HL-60/S4 (cell line): ENCODE results near the gene CCDC61.

Experiments used
- in situ Hi-C: fragments of 300-500 bp; cut with MboI; formaldehyde crosslinking; loops from 2 replicates; pipeline ENCODE4 v1.14.3; 2022; ENCODE audit warnings: low sequenced_read_pairs

Gene CCDC61

DNA sequence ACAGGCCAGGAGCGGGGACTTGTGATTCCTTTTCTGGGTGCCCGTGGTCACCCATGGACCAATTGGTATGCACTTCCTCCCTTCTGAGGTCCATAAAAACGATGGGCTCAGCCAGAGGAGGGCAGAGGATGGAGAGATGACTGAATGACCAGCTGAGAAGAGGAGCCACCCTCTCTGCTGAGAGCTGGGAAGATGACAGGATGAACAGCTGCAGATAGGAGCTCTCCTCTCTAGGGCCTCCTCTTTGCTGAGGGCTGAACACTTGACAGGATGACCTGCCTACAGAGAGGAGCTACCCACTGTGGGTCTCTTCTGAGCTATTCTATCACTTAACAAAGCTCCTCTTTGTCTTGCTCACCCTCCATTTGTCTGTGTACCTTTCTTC lies 41.5 kb downstream of the CCDC61 start:
- in situ Hi-C loops: no loop called here

DNA sequence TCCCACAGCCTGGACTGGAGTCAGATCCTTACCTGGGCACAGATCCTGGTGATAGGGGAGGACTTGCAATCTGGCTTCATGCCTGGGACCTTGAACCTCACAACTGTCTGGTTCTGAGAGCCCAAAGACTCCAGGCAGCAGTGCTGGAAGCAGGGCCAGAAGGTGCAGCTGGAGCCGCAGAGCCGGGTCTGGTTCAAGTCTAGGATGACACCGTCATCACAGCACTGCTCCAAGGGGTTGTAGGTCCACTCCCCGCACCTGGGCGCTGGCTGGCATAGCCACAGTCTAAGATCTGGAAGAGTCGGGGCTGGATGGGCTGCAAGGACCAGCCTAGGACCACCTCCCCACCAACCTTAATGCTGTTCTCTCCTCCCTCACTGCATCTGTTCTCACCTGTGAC lies 44.9 kb downstream of the CCDC61 start:
- in situ Hi-C loops: no loop called here

- in situ Hi-C loops: no loop called here
Observed at GRCh38 chr19:46040952-46041500, 45.8 kb downstream of the CCDC61 start, which contains the start of gene IGFL4. TSS of gene IGFL4 (minus strand) at chr19:46041002. CDS start at chr19:46040962, 40 bp downstream.

DNA sequence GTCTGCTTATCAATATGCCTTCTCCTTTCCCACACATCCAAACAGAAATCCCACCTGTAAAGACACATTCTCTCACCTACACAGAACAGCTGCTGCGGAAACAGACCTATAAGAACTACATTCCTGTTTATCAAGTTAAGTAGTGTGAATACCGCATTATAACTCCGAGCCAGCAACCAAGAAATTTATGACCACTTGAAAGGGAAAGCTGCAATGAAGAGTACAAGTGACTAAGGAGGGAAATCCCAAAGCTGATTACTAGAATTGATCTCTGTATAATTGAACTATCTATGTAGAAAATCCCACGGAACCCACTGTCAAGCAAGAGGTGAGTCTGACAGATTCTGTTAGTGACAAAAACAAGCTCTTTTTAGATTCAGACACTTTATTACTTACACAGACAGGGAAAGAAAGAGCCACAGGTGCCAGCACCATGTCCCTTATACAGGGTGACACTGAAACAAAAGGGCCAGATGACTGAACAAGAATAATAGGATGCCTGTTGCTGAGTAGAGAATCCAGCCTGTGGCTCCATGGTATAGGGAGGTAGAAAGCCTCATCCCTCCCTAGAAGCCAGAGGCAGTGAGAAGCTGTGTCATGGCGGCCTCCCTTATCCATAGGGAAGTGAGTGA lies 47.1 kb downstream of the CCDC61 start:
- in situ Hi-C loops: no loop called here

DNA sequence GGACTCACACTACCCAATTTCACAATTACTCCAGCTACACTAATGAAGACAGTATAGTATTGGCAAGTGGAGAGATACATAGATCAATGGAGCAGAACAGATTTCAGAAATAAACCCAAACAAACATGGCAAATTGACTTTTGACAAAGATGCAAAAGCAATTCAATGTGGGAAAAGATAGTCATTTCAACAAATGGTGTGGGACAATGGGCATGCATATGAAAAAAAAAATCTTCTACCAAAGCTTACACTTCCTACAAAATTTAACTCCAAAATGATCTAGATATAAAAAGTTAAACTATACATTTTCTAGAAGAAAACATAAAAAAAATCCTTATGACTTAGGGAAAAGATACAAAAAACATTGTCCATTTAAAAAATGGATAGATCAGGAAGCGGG lies 48.3 kb downstream of the CCDC61 start:
- in situ Hi-C loops: no loop called here

- in situ Hi-C loops: no loop called here
Observed at GRCh38 chr19:46049597-46049996, 54.3 kb downstream of the CCDC61 start.

DNA sequence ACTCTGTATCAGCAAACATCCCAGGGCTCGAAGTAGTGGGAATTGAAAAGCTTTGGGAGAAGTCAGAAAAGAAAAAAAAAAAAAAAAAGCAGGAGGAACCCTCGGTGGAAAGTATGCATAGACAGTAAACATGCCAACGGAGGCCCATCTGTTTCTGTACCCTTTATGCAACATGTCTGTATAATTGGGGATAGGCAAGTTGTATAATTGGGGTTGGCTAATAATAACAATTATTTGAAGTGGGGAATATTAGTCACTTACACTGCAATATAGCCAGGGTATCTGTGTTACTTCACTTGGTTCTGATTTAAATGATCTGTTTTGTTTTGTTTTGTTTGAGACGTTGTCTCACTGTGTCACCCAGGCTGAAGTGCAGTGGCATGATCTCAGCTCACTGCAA lies 57.6 kb downstream of the CCDC61 start:
- in situ Hi-C loops: no loop called here

DNA sequence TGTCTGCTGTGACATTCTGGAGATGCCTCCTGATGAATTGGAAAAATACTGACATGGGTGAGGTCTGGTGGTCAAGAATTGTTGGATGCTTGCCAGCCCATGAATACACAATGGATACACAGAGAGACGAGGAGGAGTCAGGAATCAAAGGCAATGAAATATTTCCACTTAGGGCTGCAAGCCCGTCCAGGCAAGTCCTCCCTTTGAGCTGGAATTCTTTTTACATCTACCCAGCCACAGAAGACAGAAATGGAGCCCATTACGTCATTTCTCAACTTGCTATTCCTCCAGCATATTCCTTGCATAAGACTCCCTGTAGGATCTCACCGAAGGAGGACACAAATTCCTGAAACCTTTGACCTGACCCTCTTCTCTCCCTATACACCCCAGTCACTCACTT lies 61.3 kb downstream of the CCDC61 start:
- in situ Hi-C loops: no loop called here

- in situ Hi-C loops: no loop called here
Observed at GRCh38 chr19:46058778-46059177, 63.5 kb downstream of the CCDC61 start.

GRCh38 chr19:46060012-46060411 lies 64.7 kb downstream of the CCDC61 start:
- in situ Hi-C loops: no loop called here

DNA sequence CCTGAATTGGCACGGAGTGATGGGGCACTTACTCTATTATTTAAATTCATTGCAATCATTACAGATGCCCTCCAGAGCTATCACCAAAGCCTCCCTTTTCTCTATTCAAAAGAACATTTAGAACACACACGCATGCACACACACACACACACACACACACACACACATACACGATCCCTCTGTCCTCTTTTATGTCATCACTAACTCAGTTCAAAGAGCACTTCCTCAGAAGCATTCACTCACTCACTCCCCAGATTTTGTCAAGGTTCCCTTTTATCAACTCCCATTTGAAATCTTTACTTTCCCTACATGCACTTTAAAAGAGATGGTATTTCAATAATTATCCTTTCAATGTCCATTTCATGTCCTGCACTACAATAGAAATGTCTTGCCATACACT lies 67.9 kb downstream of the CCDC61 start:
- in situ Hi-C loops: no loop called here

DNA sequence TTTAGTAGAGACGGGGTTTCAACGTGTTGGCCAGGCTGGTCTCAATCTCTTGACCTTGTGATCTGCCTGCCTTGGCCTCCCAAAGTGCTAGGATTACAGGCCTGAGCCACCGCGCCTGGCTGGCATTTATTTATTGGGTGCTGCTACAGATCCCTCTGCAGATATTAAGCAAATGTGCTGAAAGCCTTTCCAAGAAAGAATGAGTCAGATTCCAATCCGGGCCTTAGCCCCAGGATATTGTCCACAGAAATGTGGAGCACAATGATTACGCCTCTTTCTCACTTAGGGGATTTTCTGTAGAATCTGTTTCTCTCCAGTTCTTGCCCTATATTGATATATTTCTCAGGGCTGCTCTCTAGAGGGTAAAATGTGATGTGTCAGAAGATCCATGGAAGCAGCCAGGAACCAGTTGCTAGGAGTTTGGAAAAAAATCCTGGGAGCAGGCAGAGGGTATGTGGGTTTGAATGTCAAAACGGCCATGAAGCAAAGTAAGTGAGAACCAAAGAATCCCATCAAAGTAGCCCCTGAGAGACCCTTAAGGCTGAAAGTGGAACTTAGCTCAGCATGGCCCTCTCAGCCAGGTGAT lies 70.3 kb downstream of the CCDC61 start:
- in situ Hi-C loops: no loop called here

- in situ Hi-C loops: no loop called here
Observed at GRCh38 chr19:46066471-46066870, 71.2 kb downstream of the CCDC61 start.

DNA sequence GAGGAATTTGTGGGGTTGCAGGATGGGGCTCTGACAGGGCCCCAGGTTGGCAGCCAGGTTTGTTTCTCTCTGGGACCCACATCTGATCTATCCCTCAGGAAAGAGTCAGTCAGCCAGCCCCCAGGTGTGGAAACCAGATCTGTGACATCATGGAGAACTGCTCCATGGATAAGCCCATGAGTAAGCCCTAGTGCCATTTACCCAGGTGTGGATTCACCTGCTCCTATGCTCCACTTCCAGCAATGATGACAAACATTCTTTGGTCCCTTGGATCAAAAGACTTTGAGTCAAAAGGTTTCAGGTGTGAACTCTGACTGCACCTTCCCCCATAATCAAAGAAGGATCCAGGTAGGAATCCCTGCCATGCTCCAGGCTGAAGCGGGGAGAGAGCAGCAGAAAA lies 72.4 kb downstream of the CCDC61 start:
- in situ Hi-C loops: no loop called here
